Measurements from ENCODE around the gene NPR3. TPM values are rescaled to one million over a fixed set of nuclear protein-coding genes. Genes with fewer than 3 reads are reported as not detected.

Gene NPR3
- total RNA-seq, 4 donors from 2014 or later, result 2.4 to 18.8 (median 10.9) TPM

DNA sequence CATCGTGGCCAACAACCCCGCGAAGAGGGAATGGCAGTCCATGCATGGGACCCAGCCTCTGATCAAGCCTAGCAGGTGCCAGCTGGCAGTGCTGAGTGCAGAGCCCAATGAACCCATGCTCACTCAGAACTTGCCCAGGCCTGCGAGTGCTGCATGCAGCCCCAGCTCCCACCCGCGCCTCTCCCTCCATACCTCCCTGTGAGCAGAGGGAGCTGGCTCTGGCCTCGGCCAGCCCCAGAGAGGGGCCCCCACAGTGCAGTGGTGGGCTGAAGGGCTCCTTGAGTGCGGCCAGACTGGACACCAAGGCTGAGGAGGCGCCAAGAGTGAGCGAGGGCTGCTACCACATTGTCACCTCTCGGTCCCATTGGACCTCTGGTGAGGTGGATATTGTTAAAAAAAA lies 32.6 kb upstream of the NPR3 start:
- intact Hi-C loops (cut with DNase I; ENCODE audit: low total_unique reads), result no loop called here
- no peak overlapping the region for H3K4me3 ChIP-seq (ENCODE audit: low read depth, poor library complexity, severe bottlenecking)
- 93 to 96% methylated on average over 11 of the region's 11 CpGs for WGBS, 2 donors
- TF ChIP-seq, protein P1, sequence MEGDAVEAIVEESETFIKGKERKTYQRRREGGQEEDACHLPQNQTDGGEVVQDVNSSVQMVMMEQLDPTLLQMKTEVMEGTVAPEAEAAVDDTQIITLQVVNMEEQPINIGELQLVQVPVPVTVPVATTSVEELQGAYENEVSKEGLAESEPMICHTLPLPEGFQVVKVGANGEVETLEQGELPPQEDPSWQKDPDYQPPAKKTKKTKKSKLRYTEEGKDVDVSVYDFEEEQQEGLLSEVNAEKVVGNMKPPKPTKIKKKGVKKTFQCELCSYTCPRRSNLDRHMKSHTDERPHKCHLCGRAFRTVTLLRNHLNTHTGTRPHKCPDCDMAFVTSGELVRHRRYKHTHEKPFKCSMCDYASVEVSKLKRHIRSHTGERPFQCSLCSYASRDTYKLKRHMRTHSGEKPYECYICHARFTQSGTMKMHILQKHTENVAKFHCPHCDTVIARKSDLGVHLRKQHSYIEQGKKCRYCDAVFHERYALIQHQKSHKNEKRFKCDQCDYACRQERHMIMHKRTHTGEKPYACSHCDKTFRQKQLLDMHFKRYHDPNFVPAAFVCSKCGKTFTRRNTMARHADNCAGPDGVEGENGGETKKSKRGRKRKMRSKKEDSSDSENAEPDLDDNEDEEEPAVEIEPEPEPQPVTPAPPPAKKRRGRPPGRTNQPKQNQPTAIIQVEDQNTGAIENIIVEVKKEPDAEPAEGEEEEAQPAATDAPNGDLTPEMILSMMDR (IDR thresholded peaks at IDR 0.05), result no peak
- TF ChIP-seq POLR2A (IDR thresholded peaks at IDR 0.05), result no peak
- no peak for DNase-seq (ENCODE audit: low spot score in 2 of 2)

DNA sequence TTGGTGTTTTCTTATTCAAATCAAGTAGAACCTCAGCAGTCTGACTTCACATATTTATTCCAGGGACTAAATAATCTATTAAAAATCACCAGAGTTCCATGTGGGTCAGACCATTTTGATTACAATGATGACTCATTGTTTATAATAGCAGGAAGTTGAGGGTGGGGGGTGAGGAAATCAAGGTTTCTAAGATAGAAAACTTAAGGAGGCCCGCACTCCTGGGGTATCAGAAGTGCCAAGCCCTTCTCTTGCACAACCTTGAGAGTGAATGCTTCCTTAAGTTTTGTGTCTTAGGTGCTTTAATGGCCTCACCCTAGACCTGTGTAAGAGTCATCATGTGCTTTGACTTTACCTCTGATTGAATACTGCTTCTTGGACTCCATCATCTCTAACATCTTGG lies 31.9 kb upstream of the NPR3 start:
- intact Hi-C loops (cut with DNase I; ENCODE audit: low total_unique reads), result no loop called here
- no peak for DNase-seq (ENCODE audit: low spot score in 2 of 2)
- no peak overlapping the region for H3K4me3 ChIP-seq (ENCODE audit: low read depth, poor library complexity, severe bottlenecking)
- 61 to 67% methylated on average over 1 of the region's 1 CpG for WGBS, 2 donors
- no peak for TF ChIP-seq POLR2A (IDR thresholded peaks at IDR 0.05)
- TF ChIP-seq, protein P1 (IDR thresholded peaks at IDR 0.05), result no peak

DNA sequence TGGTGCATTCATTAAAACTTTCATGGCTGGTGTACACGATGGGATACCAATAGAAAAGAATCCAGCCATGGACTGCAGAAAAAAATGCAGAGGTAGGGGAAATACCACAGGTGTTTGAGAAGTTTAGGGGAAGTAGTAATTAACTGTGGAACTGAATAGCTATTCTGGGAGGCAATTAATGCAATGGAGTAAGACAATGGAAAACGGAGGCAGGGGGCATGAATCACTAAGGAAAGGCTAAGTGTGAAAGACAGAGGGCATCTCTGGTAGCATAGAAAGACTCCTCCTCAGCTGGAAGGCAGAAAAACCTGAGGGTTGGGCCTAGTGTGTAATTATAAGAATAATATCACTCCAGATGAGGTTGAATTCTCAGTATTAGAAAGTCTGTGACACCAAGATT lies 30.9 kb upstream of the NPR3 start:
- WGBS, 2 donors, result 77 to 88% methylated on average over 2 of the region's 2 CpGs
- H3K4me3 ChIP-seq (ENCODE audit: low read depth, poor library complexity, severe bottlenecking), result no peak overlapping the region
- no peak for DNase-seq (ENCODE audit: low spot score in 2 of 2)
- intact Hi-C loops (cut with DNase I; ENCODE audit: low total_unique reads), result no loop called here
- TF ChIP-seq, protein P1 (IDR thresholded peaks at IDR 0.05), result no peak
- no peak for TF ChIP-seq POLR2A (IDR thresholded peaks at IDR 0.05)

DNA sequence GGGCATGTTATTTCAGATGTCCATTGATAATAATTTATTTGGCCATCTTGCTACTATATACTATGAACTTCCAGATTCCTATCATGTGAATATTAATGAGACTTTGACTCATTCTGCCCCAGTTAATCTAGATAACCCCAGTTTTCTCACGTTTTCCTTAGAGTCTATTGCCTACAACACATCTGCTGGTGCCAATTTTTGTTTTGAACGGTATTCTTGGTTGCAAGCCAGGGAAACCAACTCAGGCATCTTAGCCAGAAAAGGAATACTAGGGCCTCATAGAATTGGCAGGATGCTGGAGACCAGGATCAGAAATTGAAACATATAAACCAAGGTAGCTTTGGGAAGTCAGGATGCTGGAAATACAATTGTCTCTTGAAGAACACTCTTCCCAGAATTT lies 28.0 kb upstream of the NPR3 start:
- no peak overlapping the region for H3K4me3 ChIP-seq (ENCODE audit: low read depth, poor library complexity, severe bottlenecking)
- intact Hi-C loops (cut with DNase I; ENCODE audit: low total_unique reads), result no loop called here
- 19 to 32% methylated on average over 2 of the region's 2 CpGs for WGBS, 2 donors
- no peak for DNase-seq (ENCODE audit: low spot score in 2 of 2)
- TF ChIP-seq, protein P1 (IDR thresholded peaks at IDR 0.05), result no peak
- TF ChIP-seq POLR2A (IDR thresholded peaks at IDR 0.05), result no peak

DNA sequence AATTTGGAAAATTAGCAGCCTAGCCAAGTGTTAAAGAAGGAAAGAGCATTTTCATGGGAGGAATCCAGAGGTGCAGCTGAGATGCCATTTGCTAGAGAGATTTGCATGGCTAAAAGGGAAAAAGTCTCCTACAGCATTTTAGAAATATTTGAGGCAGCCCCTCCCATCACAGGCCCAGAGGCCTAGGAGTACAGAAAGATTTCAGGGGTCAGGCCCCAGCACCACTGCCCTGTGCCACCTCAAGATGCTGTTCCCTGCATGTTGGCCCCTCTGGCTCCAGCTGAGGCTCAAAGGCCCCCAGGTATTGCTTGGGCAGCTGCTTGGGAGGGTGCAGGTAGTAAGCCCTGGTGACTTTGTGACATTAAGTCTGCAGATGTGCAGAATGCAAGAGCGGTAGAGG lies 26.9 kb upstream of the NPR3 start:
- DNase-seq (ENCODE audit: low spot score in 2 of 2), result no peak
- WGBS, 2 donors, result 95 to 100% methylated on average over 1 of the region's 1 CpG
- no peak overlapping the region for H3K4me3 ChIP-seq (ENCODE audit: low read depth, poor library complexity, severe bottlenecking)
- TF ChIP-seq POLR2A (IDR thresholded peaks at IDR 0.05), result no peak
- TF ChIP-seq, protein P1 (IDR thresholded peaks at IDR 0.05), result no peak
- intact Hi-C loops (cut with DNase I; ENCODE audit: low total_unique reads), result no loop called here

DNA sequence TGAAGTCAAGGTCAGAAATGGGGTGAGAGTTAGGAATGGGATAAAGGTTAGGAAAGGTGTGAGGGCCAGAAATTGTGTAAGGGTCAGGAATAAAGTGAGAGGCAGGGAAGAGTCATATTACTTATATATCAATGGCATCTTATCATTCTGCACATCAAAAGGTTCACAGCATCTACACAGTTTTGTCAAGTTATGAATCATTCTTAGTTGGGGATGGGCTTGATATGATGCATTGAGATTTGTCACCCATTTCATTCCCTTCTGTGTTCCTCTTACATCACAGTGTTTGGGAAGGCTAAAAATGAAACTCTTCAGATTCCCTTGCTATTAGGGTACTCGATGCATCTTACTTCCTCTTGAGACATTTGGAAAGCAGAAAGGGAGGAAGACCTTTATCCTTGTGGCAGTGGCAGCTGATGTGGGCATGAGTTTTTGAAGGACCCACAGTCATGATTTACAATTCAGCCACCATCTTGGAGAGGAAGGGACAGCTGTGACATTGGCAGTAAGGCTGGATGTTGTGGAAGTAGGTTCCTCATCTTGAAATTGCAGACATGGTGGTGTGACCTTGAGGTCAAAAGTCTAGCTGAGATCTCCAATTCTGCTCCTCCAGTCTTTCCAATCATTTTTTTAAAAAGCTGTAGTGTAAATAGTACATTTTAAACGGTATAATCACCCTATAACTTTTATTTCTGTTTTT lies 24.2 kb upstream of the NPR3 start:
- intact Hi-C loops (cut with DNase I; ENCODE audit: low total_unique reads), result no loop called here
- H3K4me3 ChIP-seq (ENCODE audit: low read depth, poor library complexity, severe bottlenecking), result no peak overlapping the region
- TF ChIP-seq, protein P1 (IDR thresholded peaks at IDR 0.05), result no peak
- no peak for DNase-seq (ENCODE audit: low spot score in 2 of 2)
- 31 to 34% methylated on average over 2 of the region's 2 CpGs for WGBS, 2 donors
